Loucy (cell line): ENCODE results near the gene PIGC.

Source experiments
- H2AFZ ChIP-seq: fragments of 200-600 bp; sonication (generic); 2 replicates; pipeline ENCODE4 v1.6.0; 2016; ENCODE audit warnings: antibody characterized with exemption, mild to moderate bottlenecking, low read length, moderate library complexity
- H3F3A ChIP-seq: fragments of 200-600 bp; 2 replicates; pipeline ENCODE4 v1.6.0; 2016; ENCODE audit warnings: antibody characterized with exemption, low read depth, mild to moderate bottlenecking
- H3K27me3 ChIP-seq: fragments of 200-600 bp; sonication (generic); 2 replicates; pipeline ENCODE4 v1.6.1; 2014; ENCODE audit warnings: low read length, mild to moderate bottlenecking; ENCODE audit not compliant: insufficient read depth, poor library complexity, severe bottlenecking
- H3K36me3 ChIP-seq: fragments of 200-600 bp; sonication (generic); 2 replicates; pipeline ENCODE4 v1.6.1; 2016; ENCODE audit warnings: low read length; ENCODE audit not compliant: insufficient read depth
- H3K4me1 ChIP-seq: fragments of 200-600 bp; sonication (generic); 2 replicates; pipeline ENCODE4 v1.5.1; 2014; ENCODE audit warnings: low read length, mild to moderate bottlenecking; ENCODE audit not compliant: insufficient read depth, poor library complexity, severe bottlenecking
- H3K4me2 ChIP-seq: fragments of 200-600 bp; sonication (generic); 2 replicates; pipeline ENCODE4 v1.6.0; 2014; ENCODE audit warnings: antibody characterized with exemption, low read length, low read depth, mild to moderate bottlenecking; ENCODE audit not compliant: poor library complexity, severe bottlenecking
- H3K4me3 ChIP-seq: fragments of 200-600 bp; sonication (generic); 2 replicates; pipeline ENCODE4 v1.5.1; 2014; ENCODE audit warnings: low read length, mild to moderate bottlenecking, mixed read lengths; ENCODE audit not compliant: poor library complexity, severe bottlenecking
- H3K79me2 ChIP-seq: fragments of 200-600 bp; sonication (generic); 2 replicates; pipeline ENCODE4 v1.6.1; 2014; ENCODE audit warnings: low read length; ENCODE audit not compliant: insufficient read depth
- H3K9ac ChIP-seq: fragments of 200-600 bp; sonication (generic); 2 replicates; pipeline ENCODE4 v1.6.0; 2014; ENCODE audit warnings: mild to moderate bottlenecking, low read depth, low read length, moderate library complexity; ENCODE audit not compliant: poor library complexity, severe bottlenecking
- H3K9me2 ChIP-seq: fragments of 200-600 bp; sonication (generic); replicated peaks from 2 replicates; pipeline ENCODE4 v1.6.1; 2016; ENCODE audit warnings: low read depth, low read length, mixed read lengths
- H3K9me3 ChIP-seq: fragments of 200-600 bp; sonication (generic); 2 replicates; pipeline ENCODE4 v1.6.1; 2014; ENCODE audit warnings: mild to moderate bottlenecking, antibody characterized with exemption, low read length, low read depth; ENCODE audit not compliant: insufficient read depth
- H4K20me1 ChIP-seq: fragments of 200-600 bp; sonication (generic); 2 replicates; pipeline ENCODE4 v1.6.0; 2014; ENCODE audit warnings: antibody characterized with exemption, low read length, mild to moderate bottlenecking; ENCODE audit not compliant: insufficient read depth, poor library complexity, severe bottlenecking
- EZH2phosphoT487 ChIP-seq: fragments of 200-600 bp; IDR thresholded peaks from 2 replicates; pipeline ENCODE4 v1.6.1; 2018; ENCODE audit warnings: antibody characterized with exemption, mild to moderate bottlenecking, moderate library complexity, borderline replicate concordance
- TF ChIP-seq, protein P1 (sequence below): fragments of 200-600 bp; sonication (generic); conservative IDR thresholded peaks from 2 replicates; pipeline ENCODE4 v1.5.1; 2014; ENCODE audit warnings: mild to moderate bottlenecking, antibody characterized with exemption, low read length

Gene PIGC

DNA sequence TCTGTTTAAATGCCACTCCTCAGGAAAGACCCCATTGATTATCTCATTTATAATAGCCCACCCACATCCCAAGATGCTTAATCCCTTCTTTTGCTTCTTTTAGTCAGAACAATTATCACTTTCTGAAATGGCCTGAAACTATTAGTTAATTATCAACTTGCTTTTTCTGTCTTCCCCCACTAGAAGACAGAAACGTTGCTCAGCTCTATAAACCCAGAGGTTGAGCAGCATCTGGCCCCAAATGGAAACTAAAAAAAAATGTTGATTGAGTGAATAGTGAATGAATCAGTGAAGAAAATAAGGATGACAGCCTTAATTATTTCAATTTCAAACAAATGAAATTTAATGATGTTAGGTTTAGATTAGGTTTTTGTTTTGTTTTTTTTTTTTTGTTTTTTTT is 38.2 kb upstream of the PIGC start:
- H4K20me1 ChIP-seq = no peaks in the 10 kb centered on the region
- H3K79me2 ChIP-seq = no peaks in the 10 kb centered on the region
- H3K4me3 ChIP-seq = no peak overlapping the region
- H3K4me2 ChIP-seq = no peak overlapping the region
- H3K9ac ChIP-seq = no peak overlapping the region
- no peaks in the 10 kb centered on the region for H3F3A ChIP-seq
- no peaks in the 10 kb centered on the region for H3K27me3 ChIP-seq
- TF ChIP-seq EZH2phosphoT487 = no peak
- TF ChIP-seq, protein P1, sequence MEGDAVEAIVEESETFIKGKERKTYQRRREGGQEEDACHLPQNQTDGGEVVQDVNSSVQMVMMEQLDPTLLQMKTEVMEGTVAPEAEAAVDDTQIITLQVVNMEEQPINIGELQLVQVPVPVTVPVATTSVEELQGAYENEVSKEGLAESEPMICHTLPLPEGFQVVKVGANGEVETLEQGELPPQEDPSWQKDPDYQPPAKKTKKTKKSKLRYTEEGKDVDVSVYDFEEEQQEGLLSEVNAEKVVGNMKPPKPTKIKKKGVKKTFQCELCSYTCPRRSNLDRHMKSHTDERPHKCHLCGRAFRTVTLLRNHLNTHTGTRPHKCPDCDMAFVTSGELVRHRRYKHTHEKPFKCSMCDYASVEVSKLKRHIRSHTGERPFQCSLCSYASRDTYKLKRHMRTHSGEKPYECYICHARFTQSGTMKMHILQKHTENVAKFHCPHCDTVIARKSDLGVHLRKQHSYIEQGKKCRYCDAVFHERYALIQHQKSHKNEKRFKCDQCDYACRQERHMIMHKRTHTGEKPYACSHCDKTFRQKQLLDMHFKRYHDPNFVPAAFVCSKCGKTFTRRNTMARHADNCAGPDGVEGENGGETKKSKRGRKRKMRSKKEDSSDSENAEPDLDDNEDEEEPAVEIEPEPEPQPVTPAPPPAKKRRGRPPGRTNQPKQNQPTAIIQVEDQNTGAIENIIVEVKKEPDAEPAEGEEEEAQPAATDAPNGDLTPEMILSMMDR = no peak
- no peaks in the 10 kb centered on the region for H3K36me3 ChIP-seq
- H3K4me1 ChIP-seq = peaks cover 26% of the 10 kb centered on the region
- H3K9me3 ChIP-seq = no peaks in the 10 kb centered on the region
- no peak overlapping the region for H2AFZ ChIP-seq
- no peaks in the 10 kb centered on the region for H3K9me2 ChIP-seq

DNA sequence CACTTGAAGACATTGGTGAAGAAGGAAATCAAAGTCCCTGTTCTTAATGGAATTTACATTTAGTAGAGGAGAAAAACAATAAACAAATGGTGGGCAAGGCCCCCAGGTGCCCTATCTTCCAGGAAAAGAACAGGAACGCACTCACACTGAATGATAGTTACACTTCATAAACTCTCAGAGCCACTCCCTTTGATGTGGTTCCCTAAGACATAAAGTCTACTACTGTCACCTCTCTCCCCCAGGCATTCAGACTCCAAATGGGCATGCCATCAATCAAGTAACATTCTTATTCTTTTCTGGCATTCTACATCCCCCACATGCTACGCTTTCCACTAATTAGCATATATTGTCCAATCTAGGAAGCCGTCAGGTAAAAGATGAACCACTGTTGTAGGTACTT is 36.6 kb upstream of the PIGC start:
- Histone ChIP-seq H3K4me2 (peak overlapping the region; percentile 66), H3K27me3 (no peaks in the 10 kb centered on the region), H3K36me3 (no peaks in the 10 kb centered on the region), H2AFZ (no peak overlapping the region), H3K79me2 (no peaks in the 10 kb centered on the region), H4K20me1 (no peaks in the 10 kb centered on the region), H3K4me3 (no peak overlapping the region), H3F3A (no peaks in the 10 kb centered on the region), H3K9ac (no peak overlapping the region), H3K9me2 (no peaks in the 10 kb centered on the region), H3K4me1 (peaks cover 23% of the 10 kb centered on the region), H3K9me3 (no peaks in the 10 kb centered on the region)
- no peak for TF ChIP-seq EZH2phosphoT487
- TF ChIP-seq, protein P1 = no peak

DNA sequence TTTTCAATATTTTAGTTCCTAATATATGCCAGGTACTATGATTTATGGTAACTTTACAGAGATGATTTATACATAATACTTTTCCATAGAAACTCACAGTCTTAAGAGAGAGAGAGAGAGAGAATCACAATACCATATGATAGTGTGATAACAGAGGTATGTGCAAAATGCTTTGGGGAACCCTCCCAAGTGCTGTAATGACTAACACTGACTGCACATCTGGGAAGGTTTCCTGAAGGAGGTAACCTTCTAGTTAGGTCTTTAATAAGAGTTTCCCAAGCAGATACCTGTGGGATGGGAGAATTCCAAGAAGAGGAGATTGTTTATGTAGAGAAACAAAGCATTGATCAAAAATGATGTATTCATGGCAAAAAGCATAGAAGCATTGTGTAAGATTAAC is 34.6 kb upstream of the PIGC start:
- Histone ChIP-seq H3K4me3 (no peak overlapping the region), H2AFZ (no peak overlapping the region), H3K9me3 (no peaks in the 10 kb centered on the region), H3K79me2 (no peaks in the 10 kb centered on the region), H3K27me3 (no peaks in the 10 kb centered on the region), H3K9me2 (no peaks in the 10 kb centered on the region), H3K9ac (no peak overlapping the region), H3K4me2 (no peak overlapping the region), H3F3A (no peaks in the 10 kb centered on the region), H3K36me3 (no peaks in the 10 kb centered on the region), H3K4me1 (peaks cover 13% of the 10 kb centered on the region), H4K20me1 (no peaks in the 10 kb centered on the region)
- TF ChIP-seq, protein P1 = no peak
- TF ChIP-seq EZH2phosphoT487 = no peak
